PFSK-1 (cell line): ENCODE data around the gene PLXND1.

Experiments
- FOXP2 ChIP-seq: optimal IDR thresholded peaks from 2 replicates; pipeline ENCODE3; 2011; ENCODE audit warnings: borderline replicate concordance, control low read depth, inconsistent platforms; ENCODE audit not compliant: insufficient read depth; ENCODE audit errors: extremely low read length, extremely low read depth
- POLR2AphosphoS5 ChIP-seq: IDR thresholded peaks from 2 replicates; pipeline ENCODE4 v1.6.1; 2012; ENCODE audit warnings: low read depth, mild to moderate bottlenecking, control low read depth, low read length, moderate library complexity
- SIN3A ChIP-seq: IDR thresholded peaks from 2 replicates; pipeline ENCODE4 v1.6.1; 2012; ENCODE audit warnings: mild to moderate bottlenecking, low read length, moderate library complexity, borderline replicate concordance; ENCODE audit not compliant: insufficient read depth
- TAF1 ChIP-seq: IDR thresholded peaks from 2 replicates; pipeline ENCODE4 v1.6.1; 2012; ENCODE audit warnings: low read length, control low read depth, borderline replicate concordance; ENCODE audit not compliant: insufficient read depth
- TF ChIP-seq, protein P1 (sequence below), 2 experiments: IDR thresholded peaks; 2 replicates each; pipeline versions ENCODE4 v1.6.1 to v1.8.0; 2011 to 2012; ENCODE audit warnings: low read depth in 2 of 2, low read length in 2 of 2, control low read depth in 1 of 2, inconsistent platforms in 1 of 2, mild to moderate bottlenecking in 1 of 2, moderate library complexity in 1 of 2; ENCODE audit not compliant: insufficient read depth in 1 of 2

Gene PLXND1

GRCh38 chr3:129571605-129572547 is 34.6 kb downstream of the PLXND1 start:
- TF ChIP-seq TAF1 (no peak), POLR2AphosphoS5 (no peak), SIN3A (no peak), FOXP2 (no peak)
- TF ChIP-seq, protein P1, sequence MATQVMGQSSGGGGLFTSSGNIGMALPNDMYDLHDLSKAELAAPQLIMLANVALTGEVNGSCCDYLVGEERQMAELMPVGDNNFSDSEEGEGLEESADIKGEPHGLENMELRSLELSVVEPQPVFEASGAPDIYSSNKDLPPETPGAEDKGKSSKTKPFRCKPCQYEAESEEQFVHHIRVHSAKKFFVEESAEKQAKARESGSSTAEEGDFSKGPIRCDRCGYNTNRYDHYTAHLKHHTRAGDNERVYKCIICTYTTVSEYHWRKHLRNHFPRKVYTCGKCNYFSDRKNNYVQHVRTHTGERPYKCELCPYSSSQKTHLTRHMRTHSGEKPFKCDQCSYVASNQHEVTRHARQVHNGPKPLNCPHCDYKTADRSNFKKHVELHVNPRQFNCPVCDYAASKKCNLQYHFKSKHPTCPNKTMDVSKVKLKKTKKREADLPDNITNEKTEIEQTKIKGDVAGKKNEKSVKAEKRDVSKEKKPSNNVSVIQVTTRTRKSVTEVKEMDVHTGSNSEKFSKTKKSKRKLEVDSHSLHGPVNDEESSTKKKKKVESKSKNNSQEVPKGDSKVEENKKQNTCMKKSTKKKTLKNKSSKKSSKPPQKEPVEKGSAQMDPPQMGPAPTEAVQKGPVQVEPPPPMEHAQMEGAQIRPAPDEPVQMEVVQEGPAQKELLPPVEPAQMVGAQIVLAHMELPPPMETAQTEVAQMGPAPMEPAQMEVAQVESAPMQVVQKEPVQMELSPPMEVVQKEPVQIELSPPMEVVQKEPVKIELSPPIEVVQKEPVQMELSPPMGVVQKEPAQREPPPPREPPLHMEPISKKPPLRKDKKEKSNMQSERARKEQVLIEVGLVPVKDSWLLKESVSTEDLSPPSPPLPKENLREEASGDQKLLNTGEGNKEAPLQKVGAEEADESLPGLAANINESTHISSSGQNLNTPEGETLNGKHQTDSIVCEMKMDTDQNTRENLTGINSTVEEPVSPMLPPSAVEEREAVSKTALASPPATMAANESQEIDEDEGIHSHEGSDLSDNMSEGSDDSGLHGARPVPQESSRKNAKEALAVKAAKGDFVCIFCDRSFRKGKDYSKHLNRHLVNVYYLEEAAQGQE (IDR thresholded peaks at IDR 0.05; ENCODE audit: insufficient read depth in 1 of 2, low read depth in 2 of 2, low read length in 2 of 2): no peak

DNA sequence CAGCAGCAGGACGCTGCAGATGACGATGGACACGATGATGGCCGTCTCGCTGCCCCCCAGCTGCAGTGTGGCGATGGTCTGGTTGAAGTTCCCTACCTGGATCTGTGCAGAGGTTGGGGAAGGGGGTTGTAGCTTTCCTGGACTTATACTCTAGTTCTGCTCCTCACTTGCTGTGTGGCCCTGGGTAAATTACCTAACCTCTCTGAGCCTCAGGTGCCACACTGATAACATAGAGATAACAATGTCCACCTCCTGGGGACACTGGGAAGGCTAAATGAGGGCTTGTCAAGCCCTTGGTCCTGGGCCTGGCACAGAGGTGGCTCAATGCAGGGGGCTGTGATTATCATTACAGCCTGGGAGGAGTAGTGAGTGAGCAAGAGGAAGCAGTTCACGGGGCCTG is 36.6 kb downstream of the PLXND1 start:
- TF ChIP-seq SIN3A: no peak
- TF ChIP-seq, protein P1 (IDR thresholded peaks at IDR 0.05; ENCODE audit: insufficient read depth in 1 of 2, low read depth in 2 of 2, low read length in 2 of 2): no peak
- TF ChIP-seq TAF1: no peak
- no peak for TF ChIP-seq FOXP2
- TF ChIP-seq POLR2AphosphoS5: no peak

DNA sequence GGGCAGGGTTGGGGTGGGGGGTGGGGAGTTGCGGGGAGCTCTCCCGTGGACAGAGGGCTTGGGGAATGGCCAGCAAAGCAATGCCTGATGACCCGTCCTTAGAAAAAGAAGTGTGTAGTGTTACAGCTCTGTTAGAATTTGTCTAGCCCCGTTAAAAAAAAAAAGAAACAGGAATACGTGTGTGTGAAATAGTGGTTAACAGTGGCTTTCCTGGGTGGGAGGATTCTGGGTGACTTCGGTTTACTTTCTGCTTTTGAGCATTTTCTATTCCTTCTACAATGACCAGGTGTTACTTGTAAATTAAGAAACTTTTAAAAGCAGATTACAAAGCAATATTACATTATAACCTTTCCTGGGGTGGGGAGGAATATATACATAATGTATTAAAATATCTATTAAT is 38.5 kb downstream of the PLXND1 start:
- TF ChIP-seq, protein P1 (IDR thresholded peaks at IDR 0.05; ENCODE audit: insufficient read depth in 1 of 2, low read depth in 2 of 2, low read length in 2 of 2): no peak
- no peak for TF ChIP-seq FOXP2
- TF ChIP-seq POLR2AphosphoS5: no peak
- TF ChIP-seq SIN3A: no peak
- TF ChIP-seq TAF1: no peak

DNA sequence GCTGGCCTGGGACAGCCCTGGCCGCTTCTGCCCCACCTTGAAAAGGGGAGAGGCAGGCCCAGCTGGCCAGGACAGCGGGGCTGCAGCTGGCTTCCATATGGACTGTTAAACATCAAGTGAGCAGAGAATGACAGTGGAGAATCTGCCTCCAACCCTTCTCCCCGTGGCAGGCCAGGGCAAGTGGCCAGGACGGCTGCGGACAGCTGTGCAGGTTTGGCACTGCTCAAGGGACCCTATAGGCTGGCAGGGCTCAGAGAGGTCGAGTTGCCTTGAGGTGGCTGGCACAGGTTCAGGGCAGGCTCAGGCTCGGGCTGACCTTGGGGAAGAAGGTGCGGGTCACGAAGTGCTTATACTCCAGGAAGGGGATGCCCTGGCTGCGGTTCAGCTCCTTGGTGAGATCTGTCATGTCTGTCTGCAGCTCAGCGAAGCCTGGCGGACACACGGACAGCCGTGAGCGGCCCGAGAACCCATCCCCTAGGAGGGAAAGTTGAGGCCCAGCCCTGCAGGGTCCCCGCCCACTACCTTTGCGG is 39.2 kb downstream of the PLXND1 start:
- TF ChIP-seq POLR2AphosphoS5: no peak
- TF ChIP-seq FOXP2: no peak
- TF ChIP-seq, protein P1 (IDR thresholded peaks at IDR 0.05; ENCODE audit: insufficient read depth in 1 of 2, low read depth in 2 of 2, low read length in 2 of 2): no peak

DNA sequence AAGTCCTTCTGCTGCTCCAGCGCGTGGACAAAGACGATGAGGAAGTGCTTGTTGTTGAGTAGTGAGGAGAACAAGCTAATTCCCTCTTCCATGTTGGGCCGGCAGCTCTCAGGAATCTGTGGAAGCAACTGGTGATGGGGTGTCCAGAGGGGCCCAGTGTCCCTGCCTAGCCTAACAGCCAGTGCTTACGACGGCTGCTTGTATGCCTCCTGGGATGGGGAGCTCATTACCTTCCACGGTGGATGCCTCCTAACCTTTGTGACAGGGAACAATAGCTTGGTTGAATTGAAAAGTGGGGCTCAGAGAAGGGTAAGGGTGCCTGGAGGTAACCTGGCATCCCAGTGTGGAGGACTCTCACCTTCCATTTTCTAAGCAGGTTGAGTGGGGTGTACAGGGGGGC is 40.6 kb downstream of the PLXND1 start:
- no peak for TF ChIP-seq SIN3A
